ENCODE data around the gene PIP5K1C.
A peak's percentile ranks its signal among the peaks of the same experiment; 100 is the strongest.

Gene PIP5K1C

DNA sequence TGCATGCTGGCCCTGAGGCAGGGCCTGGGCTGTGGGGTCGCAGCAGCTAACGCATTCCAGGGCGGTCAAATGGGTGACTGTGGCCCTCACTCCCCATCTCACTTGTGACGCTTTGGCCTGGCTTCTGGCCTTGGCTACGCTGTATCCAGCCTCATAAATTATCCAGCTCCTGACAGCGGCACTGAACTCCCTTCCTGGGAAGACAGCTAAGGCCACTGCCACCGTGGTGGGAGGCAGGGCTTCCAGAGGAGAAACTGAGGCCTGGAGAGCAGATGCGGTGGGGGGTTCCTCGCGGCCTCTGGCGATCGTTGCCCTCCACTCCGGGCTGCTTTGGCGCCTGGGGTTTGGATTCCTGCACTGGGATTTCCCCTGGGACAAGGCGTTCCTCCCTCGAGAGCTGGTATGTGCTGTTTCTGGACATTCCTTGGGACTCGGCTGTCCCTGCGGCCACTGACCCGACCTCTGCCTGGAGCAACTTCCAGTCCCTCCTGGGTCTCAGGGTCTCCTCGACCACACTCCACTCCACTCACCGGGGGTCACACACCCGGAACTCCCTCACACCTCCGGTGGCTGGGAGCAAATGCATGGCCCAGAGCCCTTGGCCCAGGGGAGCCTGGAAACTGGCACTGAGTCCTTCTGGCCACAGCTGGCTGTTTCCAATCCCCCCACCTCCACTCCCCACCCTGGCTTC, 97.0 kb downstream of the PIP5K1C start:
- TF ChIP-seq, protein P1, sequence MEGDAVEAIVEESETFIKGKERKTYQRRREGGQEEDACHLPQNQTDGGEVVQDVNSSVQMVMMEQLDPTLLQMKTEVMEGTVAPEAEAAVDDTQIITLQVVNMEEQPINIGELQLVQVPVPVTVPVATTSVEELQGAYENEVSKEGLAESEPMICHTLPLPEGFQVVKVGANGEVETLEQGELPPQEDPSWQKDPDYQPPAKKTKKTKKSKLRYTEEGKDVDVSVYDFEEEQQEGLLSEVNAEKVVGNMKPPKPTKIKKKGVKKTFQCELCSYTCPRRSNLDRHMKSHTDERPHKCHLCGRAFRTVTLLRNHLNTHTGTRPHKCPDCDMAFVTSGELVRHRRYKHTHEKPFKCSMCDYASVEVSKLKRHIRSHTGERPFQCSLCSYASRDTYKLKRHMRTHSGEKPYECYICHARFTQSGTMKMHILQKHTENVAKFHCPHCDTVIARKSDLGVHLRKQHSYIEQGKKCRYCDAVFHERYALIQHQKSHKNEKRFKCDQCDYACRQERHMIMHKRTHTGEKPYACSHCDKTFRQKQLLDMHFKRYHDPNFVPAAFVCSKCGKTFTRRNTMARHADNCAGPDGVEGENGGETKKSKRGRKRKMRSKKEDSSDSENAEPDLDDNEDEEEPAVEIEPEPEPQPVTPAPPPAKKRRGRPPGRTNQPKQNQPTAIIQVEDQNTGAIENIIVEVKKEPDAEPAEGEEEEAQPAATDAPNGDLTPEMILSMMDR (conservative IDR thresholded peaks at IDR 0.05; ENCODE audit: low read depth, low read length) = no peak
- no peak for DNase-seq (ENCODE audit: low read depth)
- H3K4me3 ChIP-seq (ENCODE audit: low read length) = no peak overlapping the region

DNA sequence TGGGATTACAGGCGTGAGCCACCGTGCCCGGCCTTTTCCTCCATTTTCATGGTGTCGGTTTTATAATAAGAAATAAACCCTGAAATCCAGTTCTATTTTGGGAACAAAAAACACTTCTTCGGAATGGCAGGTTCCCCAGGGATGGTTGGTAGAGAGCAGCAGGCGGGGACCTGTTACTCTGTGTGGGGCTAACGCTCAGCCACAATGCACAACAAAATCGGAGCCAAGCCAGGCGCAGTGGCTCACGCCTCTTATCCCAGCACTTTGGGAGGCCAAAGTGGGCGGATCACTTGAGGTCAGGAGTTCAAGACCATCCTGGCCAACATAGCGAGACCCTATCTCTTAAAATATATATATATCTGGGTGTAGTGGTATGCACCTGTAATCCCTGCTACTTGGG, 99.2 kb downstream of the PIP5K1C start:
- DNase-seq (ENCODE audit: low read depth) = no peak
- H3K4me3 ChIP-seq (ENCODE audit: low read length) = no peak overlapping the region
- TF ChIP-seq, protein P1 (conservative IDR thresholded peaks at IDR 0.05; ENCODE audit: low read depth, low read length) = no peak

DNA sequence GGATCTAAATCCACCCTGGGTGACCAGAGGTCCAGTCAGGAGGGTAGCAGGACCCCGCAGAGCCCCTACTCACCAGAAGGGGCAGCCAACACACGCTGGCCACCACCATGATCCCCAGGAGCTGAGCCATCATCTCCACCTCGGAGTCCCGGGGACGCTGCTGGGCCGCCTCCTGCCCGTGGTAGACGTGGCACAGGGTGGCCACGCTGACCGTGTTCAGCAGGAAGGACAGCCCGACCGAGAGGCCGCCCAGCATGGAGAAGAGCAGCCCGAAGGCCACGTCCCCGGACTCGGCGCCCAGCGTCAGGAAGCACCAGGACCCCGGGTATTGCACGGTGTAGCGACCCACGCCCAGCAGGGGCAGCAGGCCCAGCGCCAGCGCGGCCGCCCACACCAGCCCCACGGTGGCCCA, 100.5 kb downstream of the PIP5K1C start:
- DNase-seq (ENCODE audit: low read depth) = no peak
- TF ChIP-seq, protein P1 (conservative IDR thresholded peaks at IDR 0.05; ENCODE audit: low read depth, low read length) = peak; percentile 44
- H3K4me3 ChIP-seq (ENCODE audit: low read length) = no peak overlapping the region

DNA sequence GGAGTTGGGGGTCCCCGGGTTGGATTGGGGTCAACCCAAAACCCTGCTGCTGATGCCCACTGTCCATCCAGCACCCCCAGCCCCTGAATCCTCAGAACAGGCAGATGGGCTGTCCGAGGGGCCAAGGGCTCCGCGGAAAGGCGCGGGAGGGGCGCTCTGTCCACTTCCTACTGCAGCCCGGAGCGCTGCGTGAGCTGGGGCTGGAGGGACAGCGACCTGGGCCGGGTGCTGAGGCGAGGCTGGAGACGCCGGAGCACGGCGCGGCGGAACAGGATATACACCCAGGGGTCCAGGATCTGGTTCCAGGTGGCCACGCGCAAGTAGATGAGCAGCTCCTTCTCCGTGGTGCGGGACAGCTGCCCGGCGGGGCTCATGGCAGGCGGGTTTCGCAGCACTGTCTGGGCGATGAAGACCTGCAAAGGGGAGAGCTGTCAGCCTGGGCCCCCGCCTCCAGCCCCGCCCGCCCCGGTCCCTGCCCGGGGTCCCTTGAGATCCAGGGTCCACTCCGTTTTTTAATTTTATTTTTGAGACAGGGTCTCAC, 104.7 kb downstream of the PIP5K1C start:
- TF ChIP-seq, protein P1 (conservative IDR thresholded peaks at IDR 0.05; ENCODE audit: low read depth, low read length) = no peak
- DNase-seq (ENCODE audit: low read depth) = no peak
- no peak overlapping the region for H3K4me3 ChIP-seq (ENCODE audit: low read length)

DNA sequence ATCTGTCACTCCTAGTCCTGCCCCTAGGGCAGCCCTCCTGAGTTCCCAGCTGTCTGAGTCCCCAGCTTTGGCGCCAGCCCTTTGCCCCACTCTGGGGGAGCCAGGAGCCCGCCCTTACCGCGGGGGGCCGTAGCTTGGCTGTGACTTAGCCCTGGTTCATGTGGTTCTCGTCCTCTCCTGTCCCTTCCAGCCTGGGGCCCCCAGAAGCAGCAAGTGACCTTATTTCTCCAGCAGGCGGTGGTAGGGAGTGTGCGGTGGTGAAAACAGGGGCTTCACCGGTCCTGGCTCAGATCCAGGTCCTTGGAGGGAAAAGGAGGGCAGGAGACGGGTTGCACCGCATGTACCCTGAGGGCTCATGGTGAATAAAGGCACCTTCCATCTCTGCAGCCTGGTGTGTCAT, 107.1 kb downstream of the PIP5K1C start:
- TF ChIP-seq, protein P1 (conservative IDR thresholded peaks at IDR 0.05; ENCODE audit: low read depth, low read length) = peak; percentile 25
- DNase-seq (ENCODE audit: low read depth) = no peak

DNA sequence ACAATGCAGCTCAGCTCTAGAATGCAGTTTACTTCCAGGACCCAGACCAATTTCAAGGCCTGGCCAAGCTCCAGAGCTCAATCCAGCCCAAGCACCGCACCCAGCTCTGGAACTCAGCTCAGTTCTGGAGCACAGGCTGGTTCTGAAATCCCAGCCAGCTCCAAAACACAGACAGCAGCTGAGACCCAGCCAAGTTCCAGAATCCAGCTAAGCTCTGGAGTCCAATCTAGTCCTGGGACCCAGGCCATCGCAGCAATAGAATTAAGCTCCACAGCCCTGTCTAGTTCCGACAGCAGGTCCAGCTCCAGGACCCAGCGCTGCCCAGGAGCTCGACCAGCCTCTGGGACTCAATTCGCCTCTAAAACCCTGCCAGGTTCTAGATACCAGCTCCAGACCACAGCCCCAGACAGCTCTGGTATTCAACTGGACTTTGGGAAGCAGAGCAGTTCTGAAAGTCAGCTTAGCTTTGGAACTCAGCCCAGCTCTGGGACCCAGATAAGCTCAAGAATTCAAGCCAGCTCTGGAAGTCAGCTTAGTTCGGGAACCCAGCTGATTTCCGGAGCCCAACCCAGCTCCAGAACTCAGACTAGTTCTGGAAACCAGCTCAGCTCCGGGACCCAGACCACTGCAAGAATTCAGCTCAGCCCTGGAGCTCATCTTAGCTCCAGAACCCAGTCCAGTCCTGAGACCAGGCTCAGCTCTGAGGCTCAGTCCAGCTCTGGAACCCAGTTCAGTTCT, 108.2 kb downstream of the PIP5K1C start:
- DNase-seq (ENCODE audit: low read depth) = no peak
- TF ChIP-seq, protein P1 (conservative IDR thresholded peaks at IDR 0.05; ENCODE audit: low read depth, low read length) = no peak
- no peak overlapping the region for H3K4me3 ChIP-seq (ENCODE audit: low read length)

More for the DNA sequence above, 107.1 kb downstream of the PIP5K1C start:
- H3K4me3 ChIP-seq (ENCODE audit: low read length) = no peak overlapping the region

Data from retinal pigment epithelial cell (primary cell).